IMR-90 (cell line): ENCODE measurements around the gene LONRF3. TPM values are rescaled to one million over a fixed set of nuclear protein-coding genes. Genes with fewer than 3 reads are reported as not detected.

Experiments
- ATAC-seq: fragments of 200-7000 bp; cut with Tn5 transposase; 2 replicates; pipeline ENCODE4 v1.9.1; 2020; ENCODE audit warnings: low read depth, mild to moderate bottlenecking, moderate library complexity
- BruUV-seq: library from RNA; stranded (reverse); fragments of 400-500 nt; replicated peaks from 2 replicates; lab custom pipeline; 2021; lab: Mats Ljungman, UMichigan
- CTCF ChIA-PET: fragments of 300-600 bp; formaldehyde crosslinking; extraction: SDS; loops from one replicate; lab custom pipeline; 2021; ENCODE audit warnings: antibody characterized with exemption; lab: Yijun Ruan, JAX
- POLR2A ChIA-PET: fragments of 300-600 bp; sonication (Branson Sonifier 250); formaldehyde crosslinking; loops from one replicate; lab custom pipeline; 2022; ENCODE audit warnings: antibody characterized with exemption; ENCODE audit not compliant: unreplicated experiment; lab: Charles Lee
- DNase-seq: peaks from one replicate; pipeline ENCODE4 v3.0.0; 2013
- H2AFZ ChIP-seq: replicated peaks from 2 replicates; pipeline ENCODE3; 2013; ENCODE audit warnings: low read length, mild to moderate bottlenecking; ENCODE audit not compliant: poor library complexity
- H2AK5ac ChIP-seq: 2 replicates; pipeline ENCODE4 v1.6.1; 2013; ENCODE audit warnings: low read depth, low read length, inconsistent platforms
- H2AK9ac ChIP-seq: replicated peaks from 2 replicates; pipeline ENCODE3; 2013; ENCODE audit warnings: mild to moderate bottlenecking, low read depth, low read length, moderate library complexity; ENCODE audit not compliant: poor library complexity
- H2BK120ac ChIP-seq: 2 replicates; pipeline ENCODE4 v1.6.1; 2013; ENCODE audit warnings: low read depth, low read length, inconsistent platforms
- H2BK15ac ChIP-seq: 3 replicates; pipeline ENCODE4 v1.6.1; 2013; ENCODE audit warnings: low read depth, low read length, inconsistent platforms
- H2BK20ac ChIP-seq: 2 replicates; pipeline ENCODE4 v1.6.1; 2013; ENCODE audit warnings: low read depth, mild to moderate bottlenecking, inconsistent platforms, low read length, moderate library complexity
- H2BK5ac ChIP-seq: 2 replicates; pipeline ENCODE4 v1.6.1; 2013; ENCODE audit warnings: mild to moderate bottlenecking, low read depth, low read length, inconsistent platforms; ENCODE audit not compliant: poor library complexity, severe bottlenecking
- H3K14ac ChIP-seq: replicated peaks from 2 replicates; pipeline ENCODE4 v1.6.1; 2013; ENCODE audit warnings: low read depth, low read length, inconsistent platforms
- H3K18ac ChIP-seq: 2 replicates; pipeline ENCODE4 v1.6.1; 2013; ENCODE audit warnings: low read depth, low read length, control low read depth
- H3K23ac ChIP-seq: 2 replicates; pipeline ENCODE4 v1.6.1; 2013; ENCODE audit warnings: low read depth, low read length, inconsistent platforms
- H3K27ac ChIP-seq: 2 replicates; pipeline ENCODE4 v1.5.1; 2013; ENCODE audit warnings: mild to moderate bottlenecking, control low read depth, low read length; ENCODE audit not compliant: insufficient read depth
- H3K27me3 ChIP-seq: 2 replicates; pipeline ENCODE4 v1.6.1; 2013; ENCODE audit warnings: low read length; ENCODE audit not compliant: control insufficient read depth, insufficient read depth
- H3K36me3 ChIP-seq: 2 replicates; pipeline ENCODE4 v1.6.1; 2013; ENCODE audit warnings: low read length, mixed read lengths; ENCODE audit not compliant: control insufficient read depth, insufficient read depth
- H3K4ac ChIP-seq: 2 replicates; pipeline ENCODE4 v1.6.1; 2013; ENCODE audit warnings: low read depth, low read length, inconsistent platforms
- H3K4me1 ChIP-seq: 2 replicates; pipeline ENCODE4 v1.6.1; 2013; ENCODE audit warnings: low read length, mixed read lengths; ENCODE audit not compliant: control insufficient read depth, insufficient read depth
- H3K4me2 ChIP-seq: 2 replicates; pipeline ENCODE4 v1.6.1; 2013; ENCODE audit warnings: low read depth, mild to moderate bottlenecking, control low read depth, low read length, moderate library complexity
- H3K4me3 ChIP-seq: 2 replicates; pipeline ENCODE4 v1.5.1; 2013; ENCODE audit warnings: low read depth, mild to moderate bottlenecking, control low read depth, low read length, moderate library complexity; ENCODE audit not compliant: insufficient read depth
- H3K56ac ChIP-seq: 2 replicates; pipeline ENCODE4 v1.6.1; 2013; ENCODE audit warnings: low read length, inconsistent platforms; ENCODE audit not compliant: insufficient read depth; ENCODE audit errors: extremely low read depth
- H3K79me1 ChIP-seq, 2 experiments: 2 replicates each; pipeline ENCODE4 v1.6.1; 2013; ENCODE audit warnings: low read length in 2 of 2, inconsistent platforms in 1 of 2, low read depth in 1 of 2
- H3K9ac ChIP-seq: 2 replicates; pipeline ENCODE4 v1.6.1; 2013; ENCODE audit warnings: low read depth, low read length, control low read depth
- H3K9me1 ChIP-seq: 2 replicates; pipeline ENCODE4 v1.6.1; 2013; ENCODE audit warnings: low read length, inconsistent platforms; ENCODE audit not compliant: insufficient read depth
- H3K9me3 ChIP-seq: 2 replicates; pipeline ENCODE4 v1.6.1; 2013; ENCODE audit warnings: low read length; ENCODE audit not compliant: control insufficient read depth, insufficient read depth
- H4K20me1 ChIP-seq: 2 replicates; pipeline ENCODE4 v1.6.1; 2013; ENCODE audit warnings: low read length, inconsistent platforms; ENCODE audit not compliant: insufficient read depth
- H4K5ac ChIP-seq: 2 replicates; pipeline ENCODE4 v1.6.1; 2013; ENCODE audit warnings: mild to moderate bottlenecking, low read depth, low read length, control low read depth
- H4K8ac ChIP-seq, 2 experiments: 2 replicates each; pipeline ENCODE4 v1.6.1; 2013; ENCODE audit warnings: low read depth in 2 of 2, low read length in 2 of 2, control low read depth in 1 of 2, inconsistent platforms in 1 of 2
- H4K91ac ChIP-seq: 2 replicates; pipeline ENCODE4 v1.6.1; 2013; ENCODE audit warnings: low read depth, low read length, inconsistent platforms; ENCODE audit not compliant: insufficient read depth
- BHLHE40 ChIP-seq: fragments of 150-350 bp; IDR thresholded peaks from 2 replicates; pipeline ENCODE4 v1.6.1; 2016; ENCODE audit warnings: mild to moderate bottlenecking, low read depth, low read length
- CEBPB ChIP-seq: IDR thresholded peaks from 2 replicates; pipeline ENCODE4 v1.6.1; 2012; ENCODE audit warnings: low read depth, low read length, improper control_type of control experiment
- CHD1 ChIP-seq: IDR thresholded peaks from 2 replicates; pipeline ENCODE4 v1.6.1; 2012; ENCODE audit warnings: low read depth, low read length, improper control_type of control experiment
- FOS ChIP-seq: fragments of 150-350 bp; IDR thresholded peaks from 2 replicates; pipeline ENCODE4 v1.6.1; 2016; ENCODE audit warnings: low read depth, low read length
- MAFK ChIP-seq: IDR thresholded peaks from 2 replicates; pipeline ENCODE4 v1.6.1; 2012; ENCODE audit warnings: low read depth, low read length, improper control_type of control experiment
- MAZ ChIP-seq: IDR thresholded peaks from 2 replicates; pipeline ENCODE4 v1.6.1; 2012; ENCODE audit warnings: low read depth, mild to moderate bottlenecking, low read length, improper control_type of control experiment, moderate library complexity, borderline replicate concordance
- MXI1 ChIP-seq: IDR thresholded peaks from 2 replicates; pipeline ENCODE4 v1.6.1; 2012; ENCODE audit warnings: low read depth, mild to moderate bottlenecking, low read length, moderate library complexity, borderline replicate concordance
- NFE2L2 ChIP-seq: fragments of 150-350 bp; IDR thresholded peaks from 2 replicates; pipeline ENCODE4 v1.6.1; 2016; ENCODE audit warnings: low read depth, mild to moderate bottlenecking, low read length
- POLR2A ChIP-seq: IDR thresholded peaks from 2 replicates; pipeline ENCODE4 v1.6.1; 2012; ENCODE audit warnings: mild to moderate bottlenecking, low read depth, low read length
- RAD21 ChIP-seq: IDR thresholded peaks from 2 replicates; pipeline ENCODE4 v1.6.1; 2012; ENCODE audit warnings: low read length, improper control_type of control experiment
- RCOR1 ChIP-seq: IDR thresholded peaks from 2 replicates; pipeline ENCODE4 v1.6.1; 2012; ENCODE audit warnings: mild to moderate bottlenecking, low read length, improper control_type of control experiment; ENCODE audit not compliant: insufficient replicate concordance
- RFX5 ChIP-seq: IDR thresholded peaks from 2 replicates; pipeline ENCODE4 v1.8.0; 2012; ENCODE audit warnings: low read depth, mild to moderate bottlenecking, low read length, moderate library complexity
- SMC3 ChIP-seq: fragments of 150-350 bp; IDR thresholded peaks from 2 replicates; pipeline ENCODE4 v1.6.1; 2016; ENCODE audit warnings: low read depth, mild to moderate bottlenecking, antibody characterized with exemption, low read length, moderate library complexity
- WGBS, 2 experiments: methylation state at CpG; one replicate each; pipeline versions ENCODE4 v1.1.5 to v1.1.7; 2013; ENCODE audit warnings: missing lambda C conversion rate in 2 of 2; ENCODE audit not compliant: insufficient read length in 1 of 2; ENCODE audit errors: extremely low coverage in 2 of 2; 5-methylcytosine and 5-hydroxymethylcytosine counted together
- dilution Hi-C: fragments of 300-500 bp; cut with HindIII; formaldehyde crosslinking; loops from one replicate; pipeline ENCODE4 v1.14.3; 2018; ENCODE audit warnings: low sequenced_read_pairs; ENCODE audit not compliant: unreplicated experiment
- in situ Hi-C: fragments of 300-500 bp; cut with MboI; formaldehyde crosslinking; loops from 3 replicates; pipeline ENCODE4 v1.14.3; 2019; ENCODE audit warnings: low sequenced_read_pairs, inconsistent platforms, mixed read lengths
- intact Hi-C: fragments of 100-400 bp; cut with micrococcal nuclease; formaldehyde crosslinking; loops from 2 replicates; pipeline ENCODE4 v1.10.0; 2022
- polyA plus RNA-seq, 3 experiments: library from polyadenylated mRNA; depleted of rRNA; stranded (reverse); fragments of >200 nt; gene quantifications; 2 replicates each; pipeline ENCODE4 v1.2.3, GENCODE V29; 2012; ENCODE audit warnings: low replicate concordance in 1 of 3
- total RNA-seq: library from RNA; depleted of rRNA; stranded (reverse); fragments of >200 nt; gene quantifications from 2 replicates; pipeline ENCODE4 v1.2.3, GENCODE V29; 2012
- TF ChIP-seq, protein P1 (sequence below): conservative IDR thresholded peaks from 2 replicates; pipeline ENCODE4 v1.5.1; 2012; ENCODE audit warnings: mild to moderate bottlenecking, low read depth, low read length, improper control_type of control experiment
- TF ChIP-seq, protein P2 (sequence below): fragments of 150-350 bp; IDR thresholded peaks from 2 replicates; pipeline ENCODE4 v1.6.1; 2017; ENCODE audit warnings: mild to moderate bottlenecking, antibody characterized with exemption, low read length, low read depth
- TF ChIP-seq, protein P3 (sequence below): fragments of 150-350 bp; IDR thresholded peaks from 2 replicates; pipeline ENCODE4 v1.6.1; 2016; ENCODE audit warnings: low read depth, mild to moderate bottlenecking, low read length, moderate library complexity, borderline replicate concordance

LONRF3 gene
- total and polyA plus RNA-seq, 2 of the 4 experiments (the other 2 are of a cell fraction) = not detected

DNA sequence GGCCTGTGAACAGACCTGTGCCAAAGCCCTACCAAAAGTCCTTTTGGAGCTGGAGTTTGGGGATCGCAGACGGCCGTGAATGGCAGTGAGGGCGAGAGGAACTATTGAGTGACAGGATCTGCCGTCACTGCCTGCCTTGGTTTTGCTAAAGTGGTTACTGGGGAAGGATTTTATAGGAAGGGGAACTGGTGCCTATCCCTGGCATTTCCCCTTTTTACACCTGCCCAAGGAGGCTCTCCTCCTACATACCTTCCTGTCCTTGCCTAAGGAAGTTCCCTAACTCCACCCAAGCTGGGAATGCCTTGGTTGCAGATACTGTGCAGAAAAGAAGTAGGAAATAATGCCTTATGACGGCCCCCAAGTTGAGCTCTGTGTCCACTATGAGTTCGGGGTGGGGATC lies 14.5 kb downstream of the LONRF3 start:
- dilution Hi-C loops (no loop called here), in situ Hi-C loops (no loop called here), intact Hi-C loops (no loop called here)
- no peak overlapping the region for H4K8ac ChIP-seq
- no peak overlapping the region for H2BK5ac ChIP-seq
- H3K27ac ChIP-seq = no peak overlapping the region
- no peaks in the 10 kb centered on the region for H3K79me1 ChIP-seq
- H3K9ac ChIP-seq = no peak overlapping the region
- H3K4ac ChIP-seq = no peak overlapping the region
- WGBS, 2 experiments = no CpG with 5 or more reads among the region's 7 CpGs
- no peak overlapping the region for H2BK15ac ChIP-seq
- H3K14ac ChIP-seq = no peak overlapping the region
- H3K9me3 ChIP-seq = no peaks in the 10 kb centered on the region
- no peak overlapping the region for H4K5ac ChIP-seq
- TF ChIP-seq MXI1 = no peak
- TF ChIP-seq RAD21 = no peak
- TF ChIP-seq BHLHE40 = no peak
- TF ChIP-seq SMC3 = no peak
- no peak for TF ChIP-seq MAFK
- TF ChIP-seq FOS = no peak
- TF ChIP-seq, protein P1, sequence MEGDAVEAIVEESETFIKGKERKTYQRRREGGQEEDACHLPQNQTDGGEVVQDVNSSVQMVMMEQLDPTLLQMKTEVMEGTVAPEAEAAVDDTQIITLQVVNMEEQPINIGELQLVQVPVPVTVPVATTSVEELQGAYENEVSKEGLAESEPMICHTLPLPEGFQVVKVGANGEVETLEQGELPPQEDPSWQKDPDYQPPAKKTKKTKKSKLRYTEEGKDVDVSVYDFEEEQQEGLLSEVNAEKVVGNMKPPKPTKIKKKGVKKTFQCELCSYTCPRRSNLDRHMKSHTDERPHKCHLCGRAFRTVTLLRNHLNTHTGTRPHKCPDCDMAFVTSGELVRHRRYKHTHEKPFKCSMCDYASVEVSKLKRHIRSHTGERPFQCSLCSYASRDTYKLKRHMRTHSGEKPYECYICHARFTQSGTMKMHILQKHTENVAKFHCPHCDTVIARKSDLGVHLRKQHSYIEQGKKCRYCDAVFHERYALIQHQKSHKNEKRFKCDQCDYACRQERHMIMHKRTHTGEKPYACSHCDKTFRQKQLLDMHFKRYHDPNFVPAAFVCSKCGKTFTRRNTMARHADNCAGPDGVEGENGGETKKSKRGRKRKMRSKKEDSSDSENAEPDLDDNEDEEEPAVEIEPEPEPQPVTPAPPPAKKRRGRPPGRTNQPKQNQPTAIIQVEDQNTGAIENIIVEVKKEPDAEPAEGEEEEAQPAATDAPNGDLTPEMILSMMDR = no peak
- no peak for TF ChIP-seq POLR2A
- no peak for TF ChIP-seq NFE2L2
- no peak for TF ChIP-seq MAZ
- TF ChIP-seq, protein P2, sequence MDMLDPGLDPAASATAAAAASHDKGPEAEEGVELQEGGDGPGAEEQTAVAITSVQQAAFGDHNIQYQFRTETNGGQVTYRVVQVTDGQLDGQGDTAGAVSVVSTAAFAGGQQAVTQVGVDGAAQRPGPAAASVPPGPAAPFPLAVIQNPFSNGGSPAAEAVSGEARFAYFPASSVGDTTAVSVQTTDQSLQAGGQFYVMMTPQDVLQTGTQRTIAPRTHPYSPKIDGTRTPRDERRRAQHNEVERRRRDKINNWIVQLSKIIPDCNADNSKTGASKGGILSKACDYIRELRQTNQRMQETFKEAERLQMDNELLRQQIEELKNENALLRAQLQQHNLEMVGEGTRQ = no peak
- TF ChIP-seq RFX5 = no peak
- no peak for TF ChIP-seq RCOR1
- TF ChIP-seq CHD1 = no peak
- TF ChIP-seq, protein P3, sequence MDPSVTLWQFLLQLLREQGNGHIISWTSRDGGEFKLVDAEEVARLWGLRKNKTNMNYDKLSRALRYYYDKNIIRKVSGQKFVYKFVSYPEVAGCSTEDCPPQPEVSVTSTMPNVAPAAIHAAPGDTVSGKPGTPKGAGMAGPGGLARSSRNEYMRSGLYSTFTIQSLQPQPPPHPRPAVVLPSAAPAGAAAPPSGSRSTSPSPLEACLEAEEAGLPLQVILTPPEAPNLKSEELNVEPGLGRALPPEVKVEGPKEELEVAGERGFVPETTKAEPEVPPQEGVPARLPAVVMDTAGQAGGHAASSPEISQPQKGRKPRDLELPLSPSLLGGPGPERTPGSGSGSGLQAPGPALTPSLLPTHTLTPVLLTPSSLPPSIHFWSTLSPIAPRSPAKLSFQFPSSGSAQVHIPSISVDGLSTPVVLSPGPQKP = no peak
- TF ChIP-seq CEBPB = no peak
- CTCF ChIA-PET = no interaction called here
- H2AFZ ChIP-seq = no peak overlapping the region
- H2AK9ac ChIP-seq = no peak overlapping the region
- BruUV-seq = no TSS peak
- DNase-seq (no peak), ATAC-seq (no peak)
- H3K4me3 ChIP-seq = no peak overlapping the region
- H3K23ac ChIP-seq = no peak overlapping the region
- H2BK20ac ChIP-seq = no peak overlapping the region
- H2AK5ac ChIP-seq = no peak overlapping the region
- no peak overlapping the region for H4K91ac ChIP-seq
- H4K20me1 ChIP-seq = no peaks in the 10 kb centered on the region
- peaks cover 11% of the 10 kb centered on the region for H3K27me3 ChIP-seq
- H2BK120ac ChIP-seq = no peak overlapping the region
- H3K9me1 ChIP-seq = no peaks in the 10 kb centered on the region
- H3K4me2 ChIP-seq = no peak overlapping the region
- no peaks in the 10 kb centered on the region for H3K36me3 ChIP-seq
- H3K4me1 ChIP-seq = no peaks in the 10 kb centered on the region
- no peak overlapping the region for H3K18ac ChIP-seq
- no peak overlapping the region for H3K56ac ChIP-seq
- POLR2A ChIA-PET = no interaction called here
